Measurements from ENCODE around the gene PTGR2. TPM values are rescaled to one million over a fixed set of nuclear protein-coding genes. Genes with fewer than 3 reads are reported as not detected.
"Not testable (repeated sequence)": the region's sequence is repeated elsewhere in the genome, so short reads cannot be mapped to it uniquely, and the experiment has no call there.

PTGR2 gene
- total RNA-seq, 2 donors from 2014 or later = 7.7 to 21.5 TPM

DNA sequence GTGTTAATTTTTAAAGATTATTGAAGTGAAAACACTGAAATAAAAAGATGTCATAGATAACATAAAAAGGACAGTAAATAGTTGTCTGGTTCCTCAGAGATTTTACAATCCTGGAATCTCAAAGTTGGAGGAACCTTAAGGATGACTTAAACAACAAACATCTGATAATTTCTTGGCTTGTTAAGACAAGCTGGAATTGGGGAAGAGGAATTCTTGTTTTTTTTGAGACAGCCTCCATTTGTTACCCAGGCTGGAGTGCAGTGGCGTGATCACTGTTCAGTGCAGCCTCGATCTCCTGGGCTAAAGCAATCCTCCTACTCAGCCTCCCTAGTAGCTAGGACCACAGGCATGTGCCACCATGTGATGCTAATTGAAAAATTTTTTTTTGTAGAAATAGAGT lies 37.3 kb downstream of the PTGR2 start:
- peak overlapping the region; percentile 99 for H3K4me3 ChIP-seq (ENCODE audit: low read length)
- WGBS, 2 experiments (ENCODE audit: insufficient coverage in 1 of 2, insufficient read length in 1 of 2) = 97 to 100% methylated on average over 2 of the region's 2 CpGs

DNA sequence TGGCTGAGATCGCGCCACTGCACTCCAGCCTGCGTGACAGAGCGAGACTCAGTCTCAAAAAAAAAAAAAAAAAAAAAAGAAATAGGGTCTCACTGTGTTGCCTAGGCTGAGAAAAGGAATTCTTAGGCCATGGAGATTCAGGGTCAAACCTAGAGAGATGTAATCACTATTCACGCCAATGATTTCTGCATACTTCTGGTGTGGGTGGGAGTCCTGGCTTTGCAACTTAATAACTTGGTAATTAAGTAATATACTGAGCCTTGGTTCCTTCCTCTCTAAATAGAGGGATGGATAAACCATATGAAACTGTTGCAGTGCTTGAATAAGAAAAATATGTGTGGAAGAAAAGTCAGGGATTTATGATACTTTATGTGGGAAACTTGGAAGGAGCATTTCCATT lies 37.7 kb downstream of the PTGR2 start:
- H3K36me3 Mint-ChIP-seq (ENCODE audit: low read depth) = peaks cover 13% of the 10 kb centered on the region
- 68 to 88% methylated on average over 5 of the region's 5 CpGs for whole genome bisulfite sequencing, 2 experiments (ENCODE audit: insufficient coverage in 1 of 2, insufficient read length in 1 of 2)
- H3K36me3 ChIP-seq (ENCODE audit: control insufficient read depth, insufficient read depth, low read length) = peaks cover 26% of the 10 kb centered on the region
- H3K4me1 Mint-ChIP-seq = peaks cover 19% of the 10 kb centered on the region
- no peak overlapping the region for H3K9ac ChIP-seq (ENCODE audit: extremely low read depth, low read length, poor library complexity, severe bottlenecking)
- no peaks in the 10 kb centered on the region for H3K27me3 ChIP-seq (ENCODE audit: control insufficient read depth, insufficient read depth, low read length, poor library complexity, severe bottlenecking)
- H3K27me3 Mint-ChIP-seq (ENCODE audit: insufficient read depth) = no peaks in the 10 kb centered on the region
- no peaks in the 10 kb centered on the region for H3K4me1 ChIP-seq (ENCODE audit: control insufficient read depth, insufficient read depth, low read length)
- peak overlapping the region; percentile 0 for H3K27ac Mint-ChIP-seq
- TF ChIP-seq, protein P1, sequence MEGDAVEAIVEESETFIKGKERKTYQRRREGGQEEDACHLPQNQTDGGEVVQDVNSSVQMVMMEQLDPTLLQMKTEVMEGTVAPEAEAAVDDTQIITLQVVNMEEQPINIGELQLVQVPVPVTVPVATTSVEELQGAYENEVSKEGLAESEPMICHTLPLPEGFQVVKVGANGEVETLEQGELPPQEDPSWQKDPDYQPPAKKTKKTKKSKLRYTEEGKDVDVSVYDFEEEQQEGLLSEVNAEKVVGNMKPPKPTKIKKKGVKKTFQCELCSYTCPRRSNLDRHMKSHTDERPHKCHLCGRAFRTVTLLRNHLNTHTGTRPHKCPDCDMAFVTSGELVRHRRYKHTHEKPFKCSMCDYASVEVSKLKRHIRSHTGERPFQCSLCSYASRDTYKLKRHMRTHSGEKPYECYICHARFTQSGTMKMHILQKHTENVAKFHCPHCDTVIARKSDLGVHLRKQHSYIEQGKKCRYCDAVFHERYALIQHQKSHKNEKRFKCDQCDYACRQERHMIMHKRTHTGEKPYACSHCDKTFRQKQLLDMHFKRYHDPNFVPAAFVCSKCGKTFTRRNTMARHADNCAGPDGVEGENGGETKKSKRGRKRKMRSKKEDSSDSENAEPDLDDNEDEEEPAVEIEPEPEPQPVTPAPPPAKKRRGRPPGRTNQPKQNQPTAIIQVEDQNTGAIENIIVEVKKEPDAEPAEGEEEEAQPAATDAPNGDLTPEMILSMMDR (conservative IDR thresholded peaks at IDR 0.05) = no peak
- no peak overlapping the region for H3K4me3 Mint-ChIP-seq
- H3K9me3 Mint-ChIP-seq = no peaks in the 10 kb centered on the region
- no peak for DNase-seq
- no peak overlapping the region for H3K27ac ChIP-seq (ENCODE audit: low read depth, low read length)
- H3K9me3 ChIP-seq (ENCODE audit: control insufficient read depth, low read length) = no peaks in the 10 kb centered on the region
- H3K4me3 ChIP-seq (ENCODE audit: low read length) = no peak overlapping the region

More for the DNA sequence above, 37.3 kb downstream of the PTGR2 start:
- Mint-ChIP-seq H3K27ac (no peak overlapping the region), H3K4me1 (peaks cover 19% of the 10 kb centered on the region), H3K36me3 (ENCODE audit: low read depth) (peaks cover 10% of the 10 kb centered on the region), H3K27me3 (ENCODE audit: insufficient read depth) (no peaks in the 10 kb centered on the region), H3K4me3 (no peak overlapping the region), H3K9me3 (no peaks in the 10 kb centered on the region)
- TF ChIP-seq, protein P1 (conservative IDR thresholded peaks at IDR 0.05) = no peak
- H3K4me1 ChIP-seq (ENCODE audit: control insufficient read depth, insufficient read depth, low read length) = no peaks in the 10 kb centered on the region
- H3K9ac ChIP-seq (ENCODE audit: extremely low read depth, low read length, poor library complexity, severe bottlenecking) = no peak overlapping the region
- H3K9me3 ChIP-seq (ENCODE audit: control insufficient read depth, low read length) = no peaks in the 10 kb centered on the region
- no peak for DNase-seq
- H3K36me3 ChIP-seq (ENCODE audit: control insufficient read depth, insufficient read depth, low read length) = peaks cover 22% of the 10 kb centered on the region
- H3K27me3 ChIP-seq (ENCODE audit: control insufficient read depth, insufficient read depth, low read length, poor library complexity, severe bottlenecking) = no peaks in the 10 kb centered on the region
- H3K27ac ChIP-seq (ENCODE audit: low read depth, low read length) = peak overlapping the region; percentile 53

DNA sequence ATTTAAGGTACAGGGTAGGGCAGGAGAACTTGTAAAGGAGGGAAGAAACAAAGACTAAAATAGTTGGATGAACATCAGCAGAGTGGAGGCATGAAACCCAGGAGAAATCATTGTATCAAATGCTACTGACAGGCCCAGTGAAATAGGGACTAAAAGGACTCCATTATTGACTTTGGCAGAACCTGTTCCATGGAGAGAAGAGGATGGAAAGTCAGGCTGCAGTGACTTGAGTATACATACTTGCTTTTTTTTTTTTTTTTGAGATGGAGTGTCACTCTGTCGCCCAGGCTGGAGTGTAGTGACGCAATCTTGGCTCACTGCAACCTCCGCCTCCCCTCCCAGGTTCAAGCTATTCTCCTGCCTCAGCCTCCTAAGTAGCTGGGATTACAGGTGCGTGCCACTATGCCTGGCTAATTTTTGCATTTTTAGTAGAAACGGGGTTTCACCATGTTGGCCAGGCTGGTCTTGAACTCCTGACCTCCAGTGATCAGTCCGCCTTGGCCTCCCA lies 42.6 kb downstream of the PTGR2 start:
- 94% methylated on average over 5 to 6 of the region's 6 CpGs for WGBS, 2 experiments (ENCODE audit: insufficient coverage in 1 of 2, insufficient read length in 1 of 2)
- not testable (repeated sequence) for H3K4me1 ChIP-seq (ENCODE audit: control insufficient read depth, insufficient read depth, low read length); H3K27me3 ChIP-seq (ENCODE audit: control insufficient read depth, insufficient read depth, low read length, poor library complexity, severe bottlenecking); H3K27me3 Mint-ChIP-seq (ENCODE audit: insufficient read depth); H3K4me3 Mint-ChIP-seq; H3K9me3 Mint-ChIP-seq; DNase-seq; H3K4me3 ChIP-seq (ENCODE audit: low read length); H3K27ac ChIP-seq (ENCODE audit: low read depth, low read length); H3K4me1 Mint-ChIP-seq; H3K9me3 ChIP-seq (ENCODE audit: control insufficient read depth, low read length); H3K27ac Mint-ChIP-seq; H3K9ac ChIP-seq (ENCODE audit: extremely low read depth, low read length, poor library complexity, severe bottlenecking)
- H3K36me3 Mint-ChIP-seq (ENCODE audit: low read depth) = peaks cover 47% of the 10 kb centered on the region
- H3K36me3 ChIP-seq (ENCODE audit: control insufficient read depth, insufficient read depth, low read length) = peaks cover 73% of the 10 kb centered on the region

DNA sequence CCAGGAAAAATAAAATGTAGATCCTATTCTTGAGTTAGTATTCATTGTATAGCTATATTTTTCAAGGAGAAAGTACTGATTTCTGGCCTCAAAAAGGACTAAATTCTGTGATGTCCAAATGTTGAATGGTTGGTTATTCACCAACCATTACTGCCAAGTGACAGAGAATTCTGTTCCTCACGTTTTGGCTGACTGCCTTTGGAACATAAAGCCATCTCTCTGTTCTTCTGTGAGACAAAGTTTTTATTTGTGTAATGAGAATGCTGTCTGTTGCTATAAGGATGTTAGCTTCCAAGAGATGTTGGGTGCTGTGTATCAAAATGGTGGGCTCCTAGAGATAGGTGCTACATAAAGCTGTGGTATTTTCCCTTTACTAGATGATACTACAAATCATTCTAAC lies 44.3 kb downstream of the PTGR2 start:
- Mint-ChIP-seq H3K27ac (no peak overlapping the region), H3K27me3 (ENCODE audit: insufficient read depth) (no peaks in the 10 kb centered on the region), H3K36me3 (ENCODE audit: low read depth) (peaks cover 56% of the 10 kb centered on the region), H3K4me1 (no peaks in the 10 kb centered on the region), H3K9me3 (no peaks in the 10 kb centered on the region), H3K4me3 (no peak overlapping the region)
- Histone ChIP-seq H3K9ac (ENCODE audit: extremely low read depth, low read length, poor library complexity, severe bottlenecking) (no peak overlapping the region), H3K27ac (ENCODE audit: low read depth, low read length) (no peak overlapping the region), H3K27me3 (ENCODE audit: control insufficient read depth, insufficient read depth, low read length, poor library complexity, severe bottlenecking) (no peaks in the 10 kb centered on the region), H3K9me3 (ENCODE audit: control insufficient read depth, low read length) (no peaks in the 10 kb centered on the region), H3K4me3 (ENCODE audit: low read length) (no peak overlapping the region), H3K4me1 (ENCODE audit: control insufficient read depth, insufficient read depth, low read length) (no peaks in the 10 kb centered on the region), H3K36me3 (ENCODE audit: control insufficient read depth, insufficient read depth, low read length) (peaks cover 90% of the 10 kb centered on the region)
- 86 to 91% methylated on average over 1 of the region's 1 CpG for WGBS, 2 experiments (ENCODE audit: insufficient coverage in 1 of 2, insufficient read length in 1 of 2)
- no peak for DNase-seq
- TF ChIP-seq, protein P1 (conservative IDR thresholded peaks at IDR 0.05) = no peak

Data from endodermal cell (in vitro differentiated cells).